Activated effector memory CD4-positive, alpha-beta T cell treated with anti-CD3 and anti-CD28 coated beads, Interleukin-2, amount 50 U/mL, for 16 hours (primary cell): ENCODE results near the gene GLB1L2.

Source experiments
- DNase-seq: peaks from one replicate; pipeline ENCODE4 v3.0.0-alpha.2; 2020

Gene GLB1L2

DNA sequence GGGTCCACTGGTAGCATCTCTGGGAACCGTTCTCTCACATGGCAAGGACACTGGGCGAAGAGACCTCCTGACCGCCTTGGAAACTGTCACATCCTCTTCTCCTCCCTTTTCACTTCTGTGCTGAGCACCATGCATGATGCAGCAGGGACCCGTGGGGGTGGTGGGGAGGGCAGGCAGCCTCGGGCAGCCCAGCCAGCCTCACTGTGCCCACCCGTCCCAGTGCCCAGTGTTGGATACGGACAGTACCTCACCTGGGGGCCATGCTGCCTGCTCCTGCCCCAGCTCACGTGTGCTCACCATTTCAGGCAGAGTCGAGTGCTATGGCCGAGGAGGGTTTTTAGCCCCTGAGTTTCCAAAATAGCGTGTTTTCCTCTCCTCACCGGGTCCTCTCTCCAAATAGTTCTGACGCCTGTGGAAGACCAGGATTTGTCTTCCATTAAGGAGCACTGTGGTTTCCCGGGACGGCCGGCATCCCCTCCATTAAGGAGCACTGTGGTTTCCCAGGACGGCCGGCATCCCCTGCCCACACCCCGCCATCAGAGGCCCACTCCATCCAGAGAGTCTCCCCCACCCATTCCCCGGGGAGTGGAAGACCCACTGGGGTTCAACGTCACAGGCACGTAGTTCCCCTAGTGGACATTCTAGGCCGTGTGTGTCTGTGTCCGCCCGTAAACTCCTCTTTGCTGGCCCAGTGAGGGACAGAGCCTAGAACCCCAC, 57.8 kb downstream of the GLB1L2 start:
- DNase-seq, result no peak

DNA sequence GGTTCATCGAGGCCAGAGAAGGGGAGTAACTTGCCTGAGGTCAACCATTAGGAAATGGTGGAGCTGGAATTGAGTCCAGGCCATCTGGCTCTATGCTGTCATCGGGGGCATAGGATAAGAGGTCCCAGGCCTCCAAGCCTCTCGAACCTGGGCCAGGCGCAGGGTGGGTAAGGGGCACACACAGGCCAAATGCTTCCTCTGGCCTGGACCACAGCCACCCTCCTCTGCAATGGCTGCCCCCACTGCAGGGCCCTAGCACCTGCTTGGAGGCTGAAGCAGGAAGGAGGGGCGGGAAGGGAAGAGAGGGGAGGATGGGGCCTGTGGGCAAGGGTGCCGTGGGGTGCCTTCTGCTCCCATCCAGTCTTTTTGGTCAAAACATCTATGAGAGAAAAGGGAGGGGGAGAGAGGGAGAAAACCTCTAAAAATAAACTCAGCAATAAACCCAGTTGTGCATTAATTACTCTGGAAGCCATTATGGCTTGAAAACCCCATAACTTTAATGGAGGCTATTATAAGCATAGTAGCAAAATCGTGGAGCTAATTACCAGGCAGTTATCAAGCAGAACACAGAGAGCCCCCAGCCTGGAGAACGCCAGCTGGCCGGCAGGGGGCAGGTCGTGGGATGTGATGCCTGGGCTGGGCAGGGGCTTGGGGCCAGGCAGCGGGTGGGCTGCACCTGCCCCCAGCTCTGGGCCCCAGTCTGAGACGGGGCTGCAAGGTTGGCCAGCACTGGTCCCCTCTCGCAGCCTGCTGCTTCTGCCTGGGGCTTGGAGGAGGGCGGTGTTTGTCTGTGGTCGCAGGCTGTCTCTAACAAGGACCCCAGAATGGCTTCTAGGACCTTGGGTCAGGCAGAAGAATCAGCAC, 59.1 kb downstream of the GLB1L2 start:
- DNase-seq, result no peak

GRCh38 chr11:134391656-134392055, 59.9 kb downstream of the GLB1L2 start:
- no peak for DNase-seq

- no peak for DNase-seq
These were observed 61.3 kb downstream of the GLB1L2 start for GRCh38 chr11:134392953-134393615.

DNA sequence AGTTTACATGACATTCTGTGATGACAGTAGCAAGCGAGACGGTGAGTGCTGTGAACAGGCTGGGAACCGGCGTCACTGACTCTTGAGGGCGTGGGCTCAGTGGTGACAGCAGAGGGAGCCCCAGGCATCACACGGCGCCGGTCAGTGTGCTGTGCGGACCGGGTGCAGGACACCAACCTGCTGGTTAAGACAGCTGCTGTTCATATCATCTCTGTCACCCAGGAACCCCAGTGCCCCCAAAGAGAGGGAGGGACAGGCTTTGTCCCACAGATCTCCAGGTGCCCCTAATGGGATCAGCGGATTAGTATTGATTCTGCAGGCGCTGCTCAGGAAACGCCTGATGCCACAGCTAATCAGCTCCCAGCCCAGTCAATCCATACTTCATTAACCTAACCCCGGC, 61.9 kb downstream of the GLB1L2 start:
- no peak for DNase-seq

DNA sequence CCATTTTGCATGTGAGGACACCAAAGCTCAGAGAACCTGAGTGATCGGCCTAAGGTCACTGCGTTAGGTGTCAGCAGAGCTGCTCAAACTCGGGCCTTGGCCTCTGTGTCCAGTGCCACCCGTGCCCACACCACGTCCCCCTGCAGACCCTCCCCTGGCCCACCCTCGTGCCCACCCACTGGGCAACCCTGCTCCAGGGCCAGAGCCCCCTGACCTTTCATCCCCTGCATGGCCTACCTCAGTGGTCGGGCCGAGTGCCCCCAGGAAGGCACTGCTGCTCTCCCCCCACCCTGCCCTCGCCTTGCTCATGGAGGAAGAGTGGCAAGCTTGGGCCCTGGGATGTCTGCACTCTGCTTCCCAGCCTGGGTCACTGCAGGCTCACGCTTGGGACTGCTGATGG, 62.5 kb downstream of the GLB1L2 start:
- DNase-seq, result no peak

DNA sequence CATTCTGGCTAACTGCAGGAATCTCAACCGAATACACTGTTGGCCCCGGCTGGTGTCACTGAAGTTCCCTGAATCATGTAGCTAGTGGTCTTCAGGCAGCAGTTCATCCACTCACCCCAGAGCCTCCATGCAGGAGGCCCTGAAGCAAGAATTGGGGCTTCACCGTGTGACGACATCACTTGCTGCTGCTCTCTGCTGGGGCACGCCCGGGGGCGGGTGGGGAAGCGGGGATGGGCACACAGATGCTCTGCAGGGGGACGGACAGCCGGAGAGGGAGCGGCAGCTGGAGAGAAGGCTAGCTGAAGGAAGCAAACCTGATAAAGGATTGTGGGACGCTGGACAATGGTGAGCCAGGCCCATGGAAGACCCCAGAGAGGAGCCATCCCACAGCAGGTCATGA, 63.2 kb downstream of the GLB1L2 start:
- no peak for DNase-seq

DNA sequence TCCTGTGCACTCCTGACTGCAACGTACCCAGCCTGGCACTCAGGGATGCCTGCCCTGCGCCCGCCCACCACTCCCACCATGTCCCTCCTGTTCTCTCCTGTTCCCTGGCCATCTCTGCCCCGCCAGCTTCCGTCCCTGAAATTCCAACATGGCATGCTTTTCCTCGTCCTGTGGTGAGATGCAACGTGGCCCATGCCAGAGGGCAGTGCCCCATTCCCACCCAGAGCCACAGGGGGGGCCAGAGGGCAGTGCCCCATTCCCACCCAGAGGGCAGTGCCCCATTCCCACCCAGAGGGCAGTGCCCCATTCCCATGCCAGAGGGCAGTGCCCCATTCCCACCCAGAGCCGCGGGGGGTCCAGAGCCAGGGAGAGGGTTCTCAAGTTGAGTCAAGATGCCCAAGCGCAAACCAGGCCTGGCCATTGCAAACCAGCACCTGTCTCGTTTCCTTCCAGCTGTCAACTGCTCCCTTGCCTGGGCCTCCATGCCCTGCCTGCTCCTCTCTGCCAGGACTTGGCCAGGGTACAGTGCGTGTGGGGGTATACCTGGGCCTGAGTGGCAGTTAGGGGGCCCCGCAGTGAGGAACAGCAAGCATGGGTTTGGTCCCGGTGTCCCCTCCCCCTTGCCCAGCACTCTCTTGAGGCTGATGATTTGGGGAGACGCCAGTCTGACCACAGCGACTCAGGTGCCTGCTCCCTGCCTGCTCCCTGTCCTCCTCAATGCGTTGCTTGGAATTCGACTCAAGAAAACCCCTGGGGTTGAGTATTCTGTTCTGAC, 65.7 kb downstream of the GLB1L2 start:
- no peak for DNase-seq

GRCh38 chr11:134398079-134398444, 66.3 kb downstream of the GLB1L2 start:
- no peak for DNase-seq

DNA sequence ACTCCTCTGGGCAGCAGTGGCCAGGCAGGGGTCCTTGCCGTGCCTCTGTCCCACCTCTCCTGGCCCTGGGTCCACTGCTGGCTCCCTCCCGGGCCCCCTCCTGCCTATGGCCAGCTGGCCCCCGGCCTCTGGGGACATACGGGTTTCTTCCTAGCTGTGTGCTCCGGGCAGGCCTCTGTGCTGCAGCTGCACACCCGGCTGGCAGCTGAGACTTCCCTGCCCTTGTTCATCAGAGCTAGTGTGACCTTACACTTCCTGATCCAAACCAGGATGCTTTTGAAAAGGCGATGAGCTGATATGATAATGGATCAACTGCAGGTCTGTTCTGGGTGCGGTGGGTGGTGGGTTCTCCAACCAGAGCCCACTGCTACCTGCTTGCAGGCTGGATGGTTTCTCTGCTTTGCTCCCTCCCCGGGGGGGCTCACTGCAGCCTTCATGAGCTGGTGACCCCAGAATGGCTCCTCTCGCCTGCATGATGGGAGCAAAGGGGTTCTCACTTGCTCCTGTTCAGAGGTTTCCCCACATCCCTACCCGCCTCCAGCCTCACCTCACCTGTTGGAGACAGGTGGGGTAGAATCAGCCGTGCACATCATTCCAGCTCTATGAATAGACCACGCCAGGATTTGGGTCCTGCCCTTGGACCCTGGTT, 67.0 kb downstream of the GLB1L2 start:
- DNase-seq, result no peak

DNA sequence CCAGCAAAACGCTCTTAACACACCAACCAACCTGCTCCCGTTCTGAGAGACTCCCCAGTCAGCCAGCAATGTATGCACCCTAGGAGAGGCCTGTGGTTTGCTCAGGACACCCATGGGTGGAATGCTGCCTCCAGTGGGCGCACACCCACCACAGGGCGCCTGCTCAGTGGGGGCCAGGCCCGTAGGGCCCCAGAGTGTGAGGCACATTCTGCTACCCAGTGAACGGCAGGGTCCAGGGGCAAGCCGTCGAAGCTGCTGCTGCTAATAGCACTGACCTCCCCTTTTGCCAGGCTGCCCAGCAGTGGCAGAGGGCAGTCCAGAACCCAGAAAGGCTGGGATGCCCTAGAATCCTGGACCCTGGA, 67.5 kb downstream of the GLB1L2 start:
- no peak for DNase-seq

- no peak for DNase-seq
These were observed 68.2 kb downstream of the GLB1L2 start for GRCh38 chr11:134399996-134400395.

- DNase-seq, result no peak
These were observed 70.3 kb downstream of the GLB1L2 start for GRCh38 chr11:134401825-134402809.

GRCh38 chr11:134402910-134403309, 71.1 kb downstream of the GLB1L2 start:
- no peak for DNase-seq

- DNase-seq, result no peak
These were observed 73.0 kb downstream of the GLB1L2 start for GRCh38 chr11:134404575-134405341.

DNA sequence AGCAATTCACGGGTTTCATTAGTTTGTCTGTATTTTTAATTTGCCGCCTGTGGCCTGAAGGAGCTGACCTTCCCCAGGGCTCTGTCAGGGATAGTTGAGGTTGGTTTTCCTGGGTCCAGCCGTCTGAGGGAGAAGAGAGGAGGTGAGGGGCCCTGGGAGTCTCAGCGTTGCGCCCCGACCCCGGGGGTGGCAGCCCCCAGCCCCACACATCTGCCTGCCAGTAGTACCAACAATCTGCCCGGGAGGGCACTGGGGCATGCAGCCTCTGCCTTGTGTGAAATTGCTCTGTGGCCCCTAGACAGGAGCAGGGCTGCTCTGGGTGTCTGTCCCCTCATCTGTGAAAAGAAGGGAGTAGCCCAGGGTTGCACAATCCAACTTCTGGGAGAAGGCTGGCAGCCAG, 73.6 kb downstream of the GLB1L2 start:
- DNase-seq, result no peak

- no peak for DNase-seq
These were observed 74.1 kb downstream of the GLB1L2 start for GRCh38 chr11:134405841-134406240.

DNA sequence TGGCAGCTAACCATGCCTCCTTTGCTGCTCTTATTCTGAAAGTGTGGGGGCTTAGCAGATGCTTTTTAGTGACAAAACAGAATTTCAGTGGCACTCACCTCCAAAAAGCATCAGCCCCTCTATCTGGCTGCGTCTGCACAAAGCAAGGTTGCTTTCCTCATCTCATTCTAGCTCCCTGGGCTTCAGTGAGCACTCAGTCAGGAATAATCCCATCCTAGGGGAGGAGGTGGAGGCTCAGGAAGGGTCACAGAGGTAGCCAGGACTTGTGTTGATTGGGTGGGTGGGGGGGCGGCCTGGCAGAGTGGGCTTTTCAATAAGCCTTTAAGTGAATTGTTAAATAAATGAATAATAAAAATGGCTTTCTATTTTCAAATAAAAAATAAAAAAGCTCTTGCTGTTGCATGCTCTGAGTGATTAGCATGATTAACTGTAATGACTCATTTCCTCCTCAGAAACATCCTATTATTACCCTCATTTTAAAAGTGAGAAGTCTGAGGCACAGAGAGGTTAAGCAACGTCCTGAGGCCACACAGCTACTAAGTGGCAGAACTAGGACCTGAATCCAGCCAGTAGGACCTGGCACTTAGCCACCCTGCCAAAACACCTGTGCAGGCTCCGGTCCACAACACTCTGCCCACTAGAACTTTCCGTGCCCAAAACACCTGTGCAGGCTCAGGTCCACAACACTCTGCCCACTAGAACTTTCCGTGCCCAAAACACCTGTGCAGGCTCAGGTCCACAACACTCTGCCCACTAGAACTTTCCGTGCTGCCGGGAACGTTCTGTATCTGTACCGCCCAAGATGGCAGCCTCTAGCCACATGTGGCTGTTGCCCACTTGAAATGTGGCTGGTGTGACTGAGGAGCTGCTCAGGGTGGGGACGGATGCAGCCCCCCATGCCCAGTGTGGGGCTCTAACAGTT, 74.7 kb downstream of the GLB1L2 start:
- no peak for DNase-seq

DNA sequence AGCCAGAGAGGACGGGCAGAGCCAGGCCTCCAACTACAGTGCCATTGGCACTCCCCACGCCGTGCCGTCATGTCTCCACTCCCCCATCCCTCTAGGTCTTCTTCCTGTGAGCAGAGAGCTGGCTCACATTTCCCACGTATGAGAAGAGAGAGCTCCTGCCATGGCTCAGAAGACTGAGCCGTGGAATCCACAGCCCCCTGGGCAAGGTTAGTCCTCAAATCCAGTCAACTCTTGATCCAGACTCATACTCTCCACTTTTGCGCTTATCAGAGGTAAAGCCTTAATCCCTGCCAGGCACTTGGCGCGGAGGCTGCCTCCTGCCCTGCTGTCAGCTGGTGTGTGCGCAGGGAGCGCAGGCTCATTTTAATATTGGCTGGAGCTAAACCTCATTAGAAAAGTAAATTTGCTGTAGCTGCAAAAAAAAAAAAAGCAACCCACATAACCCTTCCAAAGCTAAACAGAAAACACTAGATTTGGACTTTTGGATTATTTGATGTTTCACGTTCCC, 75.6 kb downstream of the GLB1L2 start:
- no peak for DNase-seq
